HG03442 (cell line): ENCODE results near the gene ADAT3.

Experiments
- ATAC-seq: cut with Tn5 transposase; IDR thresholded peaks from one replicate; pipeline ENCODE4 v1.9.1; 2021; ENCODE audit warnings: mild to moderate bottlenecking, moderate library complexity; ENCODE audit not compliant: unreplicated experiment

ADAT3 gene

GRCh38 chr19:1936916-1937610, 31.9 kb downstream of the ADAT3 start:
- no peak for ATAC-seq

GRCh38 chr19:1938071-1938470, 32.9 kb downstream of the ADAT3 start:
- ATAC-seq, result no peak

- ATAC-seq, result peak; percentile 15
These were observed 36.2 kb downstream of the ADAT3 start, which contains the start of gene CSNK1G2 for GRCh38 chr19:1941146-1942077. Gene CSNK1G2, plus strand, starts transcription at chr19:1941172. Its CDS starts 28,601 bp downstream, at chr19:1969773.

- no peak for ATAC-seq
These were observed 37.1 kb downstream of the ADAT3 start for GRCh38 chr19:1942078-1942933.

GRCh38 chr19:1942934-1943555, 37.8 kb downstream of the ADAT3 start:
- no peak for ATAC-seq

GRCh38 chr19:1943661-1944087, 38.5 kb downstream of the ADAT3 start:
- no peak for ATAC-seq

GRCh38 chr19:1944088-1944915, 39.1 kb downstream of the ADAT3 start:
- no peak for ATAC-seq

GRCh38 chr19:1944916-1945561, 39.8 kb downstream of the ADAT3 start:
- ATAC-seq, result no peak

GRCh38 chr19:1945899-1946298, 40.7 kb downstream of the ADAT3 start:
- ATAC-seq, result no peak

- ATAC-seq, result no peak
These were observed 42.5 kb downstream of the ADAT3 start for GRCh38 chr19:1947651-1948209.

- ATAC-seq, result no peak
These were observed 44.3 kb downstream of the ADAT3 start for GRCh38 chr19:1949304-1950101.

- ATAC-seq, result no peak
These were observed 45.4 kb downstream of the ADAT3 start for GRCh38 chr19:1950640-1951039.

GRCh38 chr19:1952635-1953034, 47.4 kb downstream of the ADAT3 start:
- ATAC-seq, result no peak

- no peak for ATAC-seq
These were observed 47.8 kb downstream of the ADAT3 start for GRCh38 chr19:1953037-1953436.

GRCh38 chr19:1953441-1954094, 48.4 kb downstream of the ADAT3 start:
- no peak for ATAC-seq

GRCh38 chr19:1954532-1954933, 49.3 kb downstream of the ADAT3 start:
- ATAC-seq, result no peak
